ENCODE results near the gene CHI3L2.

Gene CHI3L2

GRCh38 chr1:111218701-111219556 lies 8.6 kb upstream of the CHI3L2 start:
- Histone ChIP-seq H3K36me3 (no peaks in the 10 kb centered on the region), H3K4me2 (peak overlapping the region; percentile 90), H3K27ac (peak overlapping the region; percentile 91), H3K27me3 (no peaks in the 10 kb centered on the region), H3K9me3 (no peaks in the 10 kb centered on the region), H3K4me1 (peaks cover 96% of the 10 kb centered on the region), H4K20me1 (no peaks in the 10 kb centered on the region), H3K9ac (peak overlapping the region; percentile 68), H3K4me3 (no peak overlapping the region)
- no peak for TF ChIP-seq Cebpa-rat (IDR thresholded peaks at IDR 0.05)

- peak overlapping the region; percentile 68 for H3K9ac ChIP-seq
- no peak for TF ChIP-seq Cebpa-rat (IDR thresholded peaks at IDR 0.05)
- H3K4me2 ChIP-seq, result peak overlapping the region; percentile 90
- H3K36me3 ChIP-seq, result no peaks in the 10 kb centered on the region
- no peaks in the 10 kb centered on the region for H3K9me3 ChIP-seq
- peaks cover 88% of the 10 kb centered on the region for H3K4me1 ChIP-seq
- no peaks in the 10 kb centered on the region for H3K27me3 ChIP-seq
- H3K4me3 ChIP-seq, result peak overlapping the region; percentile 16; the same call in 1 of the 2 replicates
- H3K27ac ChIP-seq, result peak overlapping the region; percentile 91
- no peaks in the 10 kb centered on the region for H4K20me1 ChIP-seq
These were observed 7.8 kb upstream of the CHI3L2 start for GRCh38 chr1:111219557-111220286.

GRCh38 chr1:111220302-111220890 lies 7.1 kb upstream of the CHI3L2 start:
- Histone ChIP-seq H3K9ac (peak overlapping the region; percentile 68), H3K4me2 (peak overlapping the region; percentile 90), H3K4me1 (peaks cover 82% of the 10 kb centered on the region), H4K20me1 (no peaks in the 10 kb centered on the region), H3K4me3 (peak overlapping the region; percentile 16; the same call in 1 of the 2 replicates), H3K27me3 (no peaks in the 10 kb centered on the region), H3K36me3 (no peaks in the 10 kb centered on the region), H3K9me3 (no peaks in the 10 kb centered on the region), H3K27ac (peak overlapping the region; percentile 91)
- TF ChIP-seq Cebpa-rat (IDR thresholded peaks at IDR 0.05), result no peak

GRCh38 chr1:111221276-111221632 lies 6.3 kb upstream of the CHI3L2 start:
- no peak overlapping the region for H3K4me3 ChIP-seq
- no peaks in the 10 kb centered on the region for H4K20me1 ChIP-seq
- peaks cover 73% of the 10 kb centered on the region for H3K4me1 ChIP-seq
- no peak for TF ChIP-seq Cebpa-rat (IDR thresholded peaks at IDR 0.05)
- no peaks in the 10 kb centered on the region for H3K9me3 ChIP-seq
- no peaks in the 10 kb centered on the region for H3K36me3 ChIP-seq
- peak overlapping the region; percentile 91 for H3K27ac ChIP-seq
- H3K9ac ChIP-seq, result peak overlapping the region; percentile 68
- no peaks in the 10 kb centered on the region for H3K27me3 ChIP-seq
- peak overlapping the region; percentile 90 for H3K4me2 ChIP-seq

- Histone ChIP-seq H3K27me3 (no peaks in the 10 kb centered on the region), H3K4me3 (peak overlapping the region; percentile 38; the same call in 1 of the 2 replicates), H4K20me1 (no peaks in the 10 kb centered on the region), H3K4me2 (peak overlapping the region; percentile 90), H3K36me3 (no peaks in the 10 kb centered on the region), H3K4me1 (peaks cover 68% of the 10 kb centered on the region), H3K27ac (peak overlapping the region; percentile 91), H3K9me3 (no peaks in the 10 kb centered on the region), H3K9ac (peak overlapping the region; percentile 68)
- no peak for TF ChIP-seq Cebpa-rat (IDR thresholded peaks at IDR 0.05)
These were observed 5.8 kb upstream of the CHI3L2 start for GRCh38 chr1:111221633-111222291.

- TF ChIP-seq Cebpa-rat (IDR thresholded peaks at IDR 0.05), result no peak
These were observed 5.0 kb upstream of the CHI3L2 start for GRCh38 chr1:111222308-111223125.

GRCh38 chr1:111223126-111223685 lies 4.3 kb upstream of the CHI3L2 start:
- no peak overlapping the region; the same call in 1 of the 2 replicates for H3K9ac ChIP-seq
- no peaks in the 10 kb centered on the region for H3K36me3 ChIP-seq
- no peak for TF ChIP-seq Cebpa-rat (IDR thresholded peaks at IDR 0.05)
- no peaks in the 10 kb centered on the region for H4K20me1 ChIP-seq
- no peak overlapping the region for H3K4me3 ChIP-seq
- H3K9me3 ChIP-seq, result no peaks in the 10 kb centered on the region
- H3K4me1 ChIP-seq, result peaks cover 54% of the 10 kb centered on the region
- 0 out of 2 replicates have a peak overlapping the region, but pooled peaks have one; percentile 20 for H3K27ac ChIP-seq
- H3K27me3 ChIP-seq, result no peaks in the 10 kb centered on the region
- H3K4me2 ChIP-seq, result peak overlapping the region; percentile 90

More at GRCh38 chr1:111222308-111223125, 5.0 kb upstream of the CHI3L2 start:
- Histone ChIP-seq H3K9ac (peak overlapping the region; percentile 68), H3K9me3 (no peaks in the 10 kb centered on the region), H3K27ac (peak overlapping the region; percentile 91), H3K4me1 (peaks cover 61% of the 10 kb centered on the region), H4K20me1 (no peaks in the 10 kb centered on the region), H3K4me3 (peak overlapping the region; percentile 38), H3K36me3 (no peaks in the 10 kb centered on the region), H3K27me3 (no peaks in the 10 kb centered on the region), H3K4me2 (peak overlapping the region; percentile 90)

- H3K4me1 ChIP-seq, result peaks cover 35% of the 10 kb centered on the region
- H3K4me2 ChIP-seq, result no peak overlapping the region
- no peak overlapping the region for H3K27ac ChIP-seq
- no peaks in the 10 kb centered on the region for H4K20me1 ChIP-seq
- H3K9me3 ChIP-seq, result no peaks in the 10 kb centered on the region
- H3K36me3 ChIP-seq, result no peaks in the 10 kb centered on the region
- no peaks in the 10 kb centered on the region for H3K27me3 ChIP-seq
- no peak for TF ChIP-seq Cebpa-rat (IDR thresholded peaks at IDR 0.05)
- H3K4me3 ChIP-seq, result no peak overlapping the region
- H3K9ac ChIP-seq, result no peak overlapping the region
These were observed 2.4 kb upstream of the CHI3L2 start for GRCh38 chr1:111225091-111225490.
